GM12875 (cell line): Measurements from ENCODE around the gene TOP3B.

Experiments used
- H3K4me3 ChIP-seq: one replicate; pipeline ENCODE4 v1.5.1; 2011; ENCODE audit warnings: low read depth, low read length, control low read depth
- TF ChIP-seq, protein P1 (sequence below): IDR thresholded peaks from 2 replicates; pipeline ENCODE4 v1.5.1; 2011; ENCODE audit warnings: low read depth, mild to moderate bottlenecking, control low read depth, inconsistent platforms, low read length, moderate library complexity, borderline replicate concordance; ENCODE audit not compliant: insufficient read depth

The TOP3B gene

GRCh38 chr22:21958360-21959273 is 24.0 kb downstream of the TOP3B start:
- no peak overlapping the region for H3K4me3 ChIP-seq
- TF ChIP-seq, protein P1, sequence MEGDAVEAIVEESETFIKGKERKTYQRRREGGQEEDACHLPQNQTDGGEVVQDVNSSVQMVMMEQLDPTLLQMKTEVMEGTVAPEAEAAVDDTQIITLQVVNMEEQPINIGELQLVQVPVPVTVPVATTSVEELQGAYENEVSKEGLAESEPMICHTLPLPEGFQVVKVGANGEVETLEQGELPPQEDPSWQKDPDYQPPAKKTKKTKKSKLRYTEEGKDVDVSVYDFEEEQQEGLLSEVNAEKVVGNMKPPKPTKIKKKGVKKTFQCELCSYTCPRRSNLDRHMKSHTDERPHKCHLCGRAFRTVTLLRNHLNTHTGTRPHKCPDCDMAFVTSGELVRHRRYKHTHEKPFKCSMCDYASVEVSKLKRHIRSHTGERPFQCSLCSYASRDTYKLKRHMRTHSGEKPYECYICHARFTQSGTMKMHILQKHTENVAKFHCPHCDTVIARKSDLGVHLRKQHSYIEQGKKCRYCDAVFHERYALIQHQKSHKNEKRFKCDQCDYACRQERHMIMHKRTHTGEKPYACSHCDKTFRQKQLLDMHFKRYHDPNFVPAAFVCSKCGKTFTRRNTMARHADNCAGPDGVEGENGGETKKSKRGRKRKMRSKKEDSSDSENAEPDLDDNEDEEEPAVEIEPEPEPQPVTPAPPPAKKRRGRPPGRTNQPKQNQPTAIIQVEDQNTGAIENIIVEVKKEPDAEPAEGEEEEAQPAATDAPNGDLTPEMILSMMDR: no peak

DNA sequence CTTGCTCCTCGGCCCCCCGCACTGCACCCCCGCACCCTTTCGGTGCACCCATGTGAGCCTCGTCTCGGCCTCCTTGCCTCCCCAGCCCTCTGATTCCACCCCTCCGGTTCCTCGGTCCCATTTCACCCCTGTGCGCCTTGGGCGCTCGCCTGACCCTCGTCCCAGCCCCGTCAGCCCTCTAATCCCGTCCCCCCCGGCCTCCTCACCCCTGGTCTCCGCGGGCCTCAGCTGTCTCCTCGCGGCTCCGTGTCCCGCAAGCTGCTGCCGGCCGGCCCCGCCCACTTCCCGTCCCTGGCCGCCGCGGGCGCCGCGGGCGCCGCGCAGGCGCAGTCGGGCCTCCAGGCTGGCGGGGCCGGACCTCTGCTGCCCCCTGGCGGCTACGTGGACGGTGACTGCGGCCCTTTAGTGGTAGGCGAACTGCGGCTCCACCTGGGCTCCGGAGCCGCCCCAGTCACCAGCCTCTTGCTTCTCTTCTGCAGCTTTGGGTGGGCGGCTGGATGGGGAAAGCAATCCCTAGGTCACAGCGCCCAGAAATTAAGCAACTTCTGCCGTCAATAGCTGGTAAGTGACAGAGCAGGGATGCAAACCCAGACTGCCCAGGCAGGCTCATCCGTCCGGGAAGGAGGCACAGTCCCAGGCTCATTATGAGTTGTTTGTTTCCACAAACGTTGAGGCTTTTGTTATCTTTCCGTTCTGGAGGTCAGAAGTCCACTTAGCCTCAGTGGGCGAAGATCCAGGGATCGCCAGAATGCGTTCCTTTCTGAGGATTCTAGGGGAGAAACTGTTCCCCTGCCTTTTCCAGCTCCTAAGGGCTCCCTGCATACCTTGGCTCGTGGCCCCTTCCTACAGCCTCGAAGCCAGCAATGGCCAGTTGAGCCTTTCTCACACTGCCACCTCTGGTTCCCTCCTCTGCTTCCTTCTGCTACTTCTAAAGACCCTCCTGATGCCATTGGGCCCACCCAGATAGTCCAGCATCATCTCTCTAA is 29.7 kb downstream of the TOP3B start, which contains the start of gene PPM1F:
Gene PPM1F, minus strand, starts transcription at position 263 of the 986 bp plus-strand sequence. CDS start 6,800 bp downstream, outside the sequence.
- H3K4me3 ChIP-seq: peak within 1 kb of the TSS; percentile 80
- TF ChIP-seq, protein P1: peak; percentile 90

DNA sequence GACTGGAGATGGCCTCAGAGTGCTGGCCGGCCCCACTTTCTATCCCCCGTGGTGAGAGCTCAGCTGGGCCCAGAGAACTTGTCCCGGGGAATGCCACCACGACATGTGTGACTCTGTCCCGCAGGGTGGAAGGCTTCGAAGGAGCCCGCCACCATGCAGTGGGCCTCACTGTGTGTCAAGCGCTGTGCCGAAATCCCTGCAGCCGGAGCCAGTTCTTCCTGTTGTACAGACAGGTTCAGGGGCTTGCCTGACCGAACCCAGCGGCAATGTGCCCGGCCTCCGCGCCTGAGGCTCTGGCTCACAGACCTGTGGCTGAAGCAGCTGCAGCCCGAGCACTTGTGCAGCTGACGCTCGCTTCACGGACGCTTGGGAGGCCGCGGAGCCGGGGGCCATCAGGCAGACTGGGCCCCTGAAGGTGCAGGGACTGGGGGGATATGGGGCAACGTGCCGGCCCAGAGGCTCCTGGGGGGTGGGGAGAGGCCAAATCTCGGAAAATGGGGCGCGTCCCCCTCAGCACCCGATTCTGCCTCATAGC is 30.6 kb downstream of the TOP3B start:
- TF ChIP-seq, protein P1: no peak
- H3K4me3 ChIP-seq: peak overlapping the region; percentile 80

DNA sequence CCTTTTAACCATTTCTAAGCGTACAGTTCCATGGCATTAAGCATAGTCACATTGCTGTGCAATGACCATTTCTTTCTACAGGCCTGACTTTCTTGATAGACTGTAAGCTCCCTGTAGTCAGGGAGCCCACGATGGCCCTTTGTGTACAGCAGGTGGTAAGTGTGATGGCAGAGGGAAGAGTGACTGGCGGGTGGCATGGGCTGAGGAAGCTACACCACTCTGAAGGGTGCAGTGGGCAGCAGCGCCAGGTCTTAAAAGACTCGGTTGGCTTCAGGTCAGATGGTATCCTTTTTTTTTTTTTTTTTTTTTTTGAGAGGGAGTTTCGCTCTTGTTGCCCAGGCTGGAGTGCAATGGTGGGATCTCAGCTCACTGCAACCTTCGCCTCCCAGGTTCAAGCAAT is 31.5 kb downstream of the TOP3B start:
- TF ChIP-seq, protein P1: no peak
- no peak overlapping the region for H3K4me3 ChIP-seq

GRCh38 chr22:21949948-21950347 is 32.6 kb downstream of the TOP3B start:
- TF ChIP-seq, protein P1: no peak

DNA sequence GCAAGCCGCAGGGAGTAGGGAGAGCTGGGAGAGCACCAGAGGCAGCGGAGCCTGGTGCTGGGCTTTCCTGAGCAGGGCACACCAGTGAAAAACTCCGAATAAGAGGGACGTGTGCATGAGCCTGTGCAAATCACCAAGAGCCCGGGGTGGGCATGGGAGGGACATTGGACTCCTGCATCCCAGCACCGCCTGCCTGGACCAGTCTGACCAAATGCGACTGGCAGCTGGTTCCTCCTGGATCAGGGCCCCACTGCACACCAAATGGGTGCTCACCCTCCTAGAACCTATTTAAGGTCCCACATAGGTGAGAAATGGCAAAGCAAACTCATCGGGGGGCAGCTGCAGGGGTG is 33.0 kb downstream of the TOP3B start:
- H3K4me3 ChIP-seq: no peak overlapping the region
- TF ChIP-seq, protein P1: no peak

More at GRCh38 chr22:21949948-21950347, 32.6 kb downstream of the TOP3B start:
- H3K4me3 ChIP-seq: no peak overlapping the region
